ENCODE results near the gene ZNF775. TPM values are rescaled to one million over a fixed set of nuclear protein-coding genes. Genes with fewer than 3 reads are reported as not detected.

The ZNF775 gene
- total RNA-seq, 2 experiments from 2014 or later: 3.9 to 5.1 TPM

DNA sequence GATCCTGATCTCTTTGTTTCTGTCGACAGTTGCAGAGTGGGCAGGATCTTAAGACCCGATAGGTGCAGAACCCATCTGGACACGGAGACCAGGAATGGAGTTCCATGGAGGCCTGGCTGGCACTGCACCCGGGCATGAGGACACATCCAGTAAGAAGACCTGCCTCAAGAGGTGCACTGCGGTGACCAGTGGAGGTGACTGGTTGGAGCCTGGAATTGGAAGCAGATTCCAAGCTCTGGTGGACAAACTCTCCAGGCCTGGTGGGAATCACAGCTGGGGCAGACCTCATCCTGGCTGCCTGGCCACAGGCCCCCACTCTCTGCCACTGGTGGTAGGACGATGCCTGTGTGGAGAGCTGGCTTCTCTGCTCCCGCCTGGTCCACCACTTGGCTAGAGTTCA, 31.0 kb downstream of the ZNF775 start:
- Mint-ChIP-seq H3K36me3 (ENCODE audit: low read depth) (peaks cover 7% of the 10 kb centered on the region), H3K27me3 (no peaks in the 10 kb centered on the region), H3K4me3 (no peak overlapping the region), H3K9me3 (ENCODE audit: low read depth) (no peaks in the 10 kb centered on the region), H3K4me1 (peaks cover 33% of the 10 kb centered on the region), H3K27ac (no peak overlapping the region)
- no peak for ATAC-seq
- ChIA-PET CTCF (interaction anchor here (0.8 kb wide), 2 partner anchors 52 to 616 kb away, joined by 4 read pairs; no protein-coding TSS in a partner anchor), POLR2A (interaction anchor here (0.6 kb wide), 1 partner anchor 1607 kb away, joined by 6 read pairs; no protein-coding TSS in a partner anchor)
- intact Hi-C loops (cut with DNase I, micrococcal nuclease): no loop called here
- DNase-seq: no peak

DNA sequence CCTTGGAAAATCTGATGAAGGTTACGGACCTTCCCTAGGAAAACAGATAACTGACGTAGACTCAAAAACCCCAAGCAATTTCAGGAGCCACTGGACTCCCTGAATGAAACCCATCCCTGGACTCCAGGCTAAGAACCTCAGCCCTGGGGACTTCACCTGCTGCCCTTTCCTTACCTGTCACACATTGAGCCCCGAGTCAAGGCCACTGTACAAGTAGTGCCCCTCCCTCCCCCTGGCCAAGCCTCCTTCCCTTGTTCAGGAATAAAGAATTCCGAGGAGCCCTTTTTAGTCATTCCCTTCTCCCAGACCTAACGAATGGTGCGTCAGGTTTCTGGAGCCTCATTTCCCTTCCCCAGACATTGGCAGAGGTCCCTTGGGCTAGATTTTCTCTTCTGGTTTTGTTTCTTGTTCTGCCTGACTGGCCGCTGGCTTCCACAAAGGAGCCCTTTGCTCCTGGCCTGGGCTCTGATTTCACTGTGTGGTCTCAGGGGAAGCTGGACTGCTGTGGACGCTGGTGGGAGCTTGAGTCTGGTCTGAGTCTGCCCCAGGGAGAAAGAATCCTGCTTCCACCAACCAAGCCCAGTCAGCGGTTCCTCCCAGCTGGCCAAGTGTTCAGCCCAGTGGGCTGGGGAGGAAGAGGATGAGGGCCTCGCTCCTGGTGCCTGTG, 31.7 kb downstream of the ZNF775 start:
- Mint-ChIP-seq H3K27ac (no peak overlapping the region), H3K9me3 (ENCODE audit: low read depth) (no peaks in the 10 kb centered on the region), H3K27me3 (no peaks in the 10 kb centered on the region), H3K4me3 (no peak overlapping the region), H3K36me3 (ENCODE audit: low read depth) (peaks cover 7% of the 10 kb centered on the region), H3K4me1 (peaks cover 29% of the 10 kb centered on the region)
- ATAC-seq (no peak), DNase-seq (no peak)
- ChIA-PET POLR2A (interaction anchor here (0.6 kb wide), 1 partner anchor 368 kb away, joined by 4 read pairs; no protein-coding TSS in a partner anchor), CTCF (interaction anchor here (0.7 to 0.8 kb wide), 2 partner anchors 53 to 67 kb away, joined by 3 to 4 read pairs; no protein-coding TSS in a partner anchor)
- intact Hi-C loops (cut with DNase I, micrococcal nuclease): no loop called here

DNA sequence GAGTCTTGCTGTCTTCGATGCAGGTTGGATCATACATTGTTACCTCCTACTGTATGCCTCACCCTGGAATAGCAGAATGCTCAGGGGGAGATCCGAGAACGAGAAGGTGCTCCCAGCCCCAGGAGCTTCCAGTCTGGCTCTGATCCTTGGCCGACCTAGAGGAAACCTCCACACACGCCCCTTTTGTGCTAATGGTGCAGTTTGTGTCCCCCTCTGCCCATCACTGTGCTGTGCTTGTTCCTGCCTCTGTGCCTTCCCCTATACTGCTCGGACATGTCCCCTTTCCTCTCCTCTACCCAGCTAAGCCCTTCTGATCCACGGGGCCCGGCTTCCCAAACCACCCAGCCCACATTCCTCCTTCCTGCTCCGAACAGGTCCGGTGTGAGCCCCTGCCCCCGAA, 32.5 kb downstream of the ZNF775 start:
- H3K9me3 Mint-ChIP-seq (ENCODE audit: low read depth): no peaks in the 10 kb centered on the region
- intact Hi-C loops (cut with DNase I, micrococcal nuclease): no loop called here
- ATAC-seq: no peak
- H3K27ac Mint-ChIP-seq: no peak overlapping the region
- no peaks in the 10 kb centered on the region for H3K27me3 Mint-ChIP-seq
- POLR2A ChIA-PET: interaction anchor here (0.6 kb wide), 2 partner anchors 35 to 367 kb away, joined by 3 to 4 read pairs; no protein-coding TSS in a partner anchor
- no peak overlapping the region for H3K4me3 Mint-ChIP-seq
- peaks cover 7% of the 10 kb centered on the region for H3K36me3 Mint-ChIP-seq (ENCODE audit: low read depth)
- CTCF ChIA-PET: interaction anchor here (0.7 kb wide), 2 partner anchors 10 to 68 kb away, joined by 3 read pairs; no protein-coding TSS in a partner anchor
- no peak for DNase-seq
- H3K4me1 Mint-ChIP-seq: peaks cover 21% of the 10 kb centered on the region

DNA sequence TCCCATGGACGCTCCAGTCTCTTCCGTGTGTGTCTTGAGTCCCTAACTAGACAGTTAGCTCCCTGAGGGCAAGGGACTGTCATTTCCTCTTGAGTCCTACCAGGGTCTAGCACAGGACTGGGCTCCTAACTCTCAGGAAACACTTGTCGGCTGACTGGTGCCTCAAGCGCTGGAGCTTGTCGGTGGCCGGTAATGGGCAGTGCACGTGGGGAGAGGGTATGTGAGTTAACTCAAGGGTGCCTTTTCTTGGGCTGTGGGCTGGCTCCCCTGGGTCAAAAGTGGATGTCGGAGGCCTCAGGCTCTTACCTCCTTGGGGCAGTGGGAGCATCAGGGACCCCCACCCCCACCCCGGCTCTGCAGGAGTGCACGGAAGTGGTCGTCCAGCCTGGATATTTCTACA, 32.9 kb downstream of the ZNF775 start:
- ATAC-seq (no peak), DNase-seq (no peak)
- ChIA-PET CTCF (interaction anchor here (0.7 kb wide), 1 partner anchor 9 kb away, joined by 3 read pairs; no protein-coding TSS in a partner anchor), POLR2A (no interaction called here)
- Mint-ChIP-seq H3K27me3 (no peaks in the 10 kb centered on the region), H3K4me1 (peaks cover 17% of the 10 kb centered on the region), H3K36me3 (ENCODE audit: low read depth) (peaks cover 5% of the 10 kb centered on the region), H3K27ac (no peak overlapping the region), H3K4me3 (no peak overlapping the region), H3K9me3 (ENCODE audit: low read depth) (no peaks in the 10 kb centered on the region)
- intact Hi-C loops (cut with DNase I, micrococcal nuclease): no loop called here

DNA sequence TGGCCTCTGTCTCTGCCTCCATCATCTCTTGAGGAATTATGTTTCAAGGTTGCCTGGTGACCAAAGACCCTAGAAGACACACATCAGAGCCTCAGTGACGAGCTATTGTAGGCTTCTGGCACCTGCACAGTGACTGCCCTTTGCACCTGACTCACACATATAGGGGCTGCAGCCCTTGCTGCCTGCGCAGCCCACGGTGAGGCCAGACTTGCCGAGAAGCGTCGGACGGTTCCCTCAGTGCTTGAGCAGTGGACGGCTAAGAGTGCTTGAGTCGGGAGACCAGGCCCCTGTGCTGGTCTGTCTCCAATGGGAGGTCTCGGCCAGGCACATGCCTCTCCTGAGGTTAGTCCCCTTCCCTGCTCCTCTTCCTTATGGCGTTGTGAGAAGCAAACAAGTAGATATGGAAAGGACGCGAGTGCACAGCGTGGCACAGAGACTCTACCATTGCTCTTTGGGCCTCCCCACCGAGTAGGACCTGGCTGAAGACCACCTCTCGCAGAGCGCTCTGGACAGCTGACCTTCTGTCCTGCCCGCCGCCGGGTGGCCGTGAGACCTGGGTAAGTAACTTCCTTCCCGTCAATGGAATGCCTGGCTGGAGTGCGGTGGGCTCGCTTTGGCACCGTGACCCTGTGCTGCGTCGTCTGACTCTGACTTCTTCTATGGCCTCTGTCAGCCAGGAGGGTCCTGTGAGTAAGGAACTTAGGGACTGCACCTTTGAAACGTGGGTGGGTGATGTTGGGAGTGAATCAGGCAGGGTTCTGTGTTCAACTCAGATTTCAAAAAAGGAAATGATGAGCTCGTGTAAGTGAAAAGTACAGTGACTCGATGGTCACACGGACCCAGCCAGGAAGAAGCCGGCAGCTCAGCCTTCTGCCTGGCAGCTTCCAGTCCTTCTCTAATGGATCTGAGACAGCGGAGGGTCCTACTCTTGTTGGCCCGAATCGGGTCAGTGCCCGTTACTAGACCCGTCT, 33.7 kb downstream of the ZNF775 start:
- Mint-ChIP-seq H3K4me1 (peaks cover 15% of the 10 kb centered on the region), H3K36me3 (ENCODE audit: low read depth) (peaks cover 4% of the 10 kb centered on the region), H3K4me3 (no peak overlapping the region), H3K27me3 (no peaks in the 10 kb centered on the region), H3K9me3 (ENCODE audit: low read depth) (no peaks in the 10 kb centered on the region), H3K27ac (no peak overlapping the region)
- POLR2A ChIA-PET: no interaction called here
- CTCF ChIA-PET: interaction anchor here (0.7 to 1.5 kb wide), 3 partner anchors 9 to 37 kb away, joined by 3 to 7 read pairs (median 3); no protein-coding TSS in a partner anchor
- peak; percentile 60 for ATAC-seq
- no peak for DNase-seq
- intact Hi-C loops (cut with DNase I, micrococcal nuclease): no loop called here

DNA sequence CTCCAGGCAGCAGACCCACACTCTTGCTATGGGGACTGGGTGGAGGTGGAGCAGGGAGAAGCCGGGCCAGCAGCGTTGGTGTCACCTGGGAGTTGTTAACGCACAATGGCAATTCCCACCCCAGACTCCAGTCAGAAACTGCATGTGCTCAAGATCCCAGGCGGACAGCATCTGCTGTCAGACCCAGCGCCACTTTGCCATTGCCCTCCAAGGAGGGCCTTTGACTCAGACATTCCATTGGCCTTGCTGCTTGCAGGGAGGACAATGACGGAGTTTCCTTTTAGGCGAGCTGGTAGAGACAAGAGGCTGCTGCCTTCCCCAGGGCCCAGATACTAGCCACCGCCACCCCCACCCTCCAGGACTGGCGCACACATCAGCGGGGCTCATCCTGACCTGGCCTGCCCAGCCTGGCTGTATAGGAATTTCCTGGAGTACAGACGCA, 34.5 kb downstream of the ZNF775 start:
- DNase-seq (no peak), ATAC-seq (no peak)
- ChIA-PET CTCF (interaction anchor here (0.8 to 1.5 kb wide), 2 partner anchors 36 to 37 kb away, joined by 3 to 7 read pairs; no protein-coding TSS in a partner anchor), POLR2A (no interaction called here)
- Mint-ChIP-seq H3K27me3 (no peaks in the 10 kb centered on the region), H3K9me3 (ENCODE audit: low read depth) (no peaks in the 10 kb centered on the region), H3K4me3 (no peak overlapping the region), H3K27ac (no peak overlapping the region), H3K4me1 (peaks cover 11% of the 10 kb centered on the region), H3K36me3 (ENCODE audit: low read depth) (peaks cover 4% of the 10 kb centered on the region)
- intact Hi-C loops (cut with DNase I, micrococcal nuclease): no loop called here

DNA sequence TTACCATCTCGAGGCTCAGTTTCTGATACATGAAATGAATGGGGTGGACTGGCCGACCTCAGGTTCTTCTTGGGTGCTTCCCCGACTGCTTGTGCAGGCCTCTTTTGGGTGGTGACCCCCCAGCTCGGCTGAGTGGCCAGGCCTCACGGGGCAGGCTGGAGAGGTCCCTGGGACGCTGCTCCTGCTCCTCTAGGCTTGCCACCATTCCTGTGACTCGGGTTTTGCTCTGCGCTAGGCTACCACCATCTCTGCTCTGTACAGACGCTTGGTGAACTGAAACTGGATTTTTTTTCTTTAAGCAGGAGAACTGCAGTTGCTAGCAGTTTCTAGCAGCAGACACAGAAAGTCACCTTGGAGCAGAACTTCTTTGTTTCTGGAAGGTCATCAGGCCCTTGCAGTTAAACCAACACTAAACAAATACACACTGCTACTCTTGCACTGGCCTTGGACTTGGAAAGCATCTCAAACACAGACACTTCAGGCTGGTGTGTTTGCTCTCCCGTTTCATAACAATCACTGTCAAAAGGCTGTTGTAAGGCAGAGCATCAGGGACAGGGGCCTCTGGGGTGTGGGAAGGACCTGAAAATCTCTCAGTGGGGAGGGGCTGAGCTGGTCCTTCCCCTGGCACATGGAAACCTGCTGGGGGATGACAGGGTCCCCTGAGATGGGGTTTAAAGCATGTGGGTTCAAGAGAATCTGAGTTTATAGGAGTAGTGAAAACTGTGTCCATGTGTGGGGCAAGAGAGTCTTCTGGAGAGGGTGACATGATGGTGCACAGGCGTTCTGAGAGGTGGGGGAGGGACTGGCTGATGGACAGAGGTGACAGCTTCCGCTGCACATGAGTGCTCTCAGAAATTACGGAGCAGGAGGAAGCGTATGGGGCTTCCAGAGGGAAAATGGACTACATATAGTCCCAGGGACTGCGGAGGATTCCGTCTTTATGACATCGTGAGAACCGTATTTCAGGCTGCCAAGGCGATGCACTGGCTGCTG, 36.3 kb downstream of the ZNF775 start:
- H3K4me3 Mint-ChIP-seq: no peak overlapping the region
- no peaks in the 10 kb centered on the region for H3K9me3 Mint-ChIP-seq (ENCODE audit: low read depth)
- intact Hi-C loops (cut with DNase I, micrococcal nuclease): no loop called here
- CTCF ChIA-PET: interaction anchor here (0.8 kb wide), 1 partner anchor 15 kb away, joined by 4 read pairs; no protein-coding TSS in a partner anchor
- ATAC-seq (no peak), DNase-seq (no peak)
- POLR2A ChIA-PET: no interaction called here
- H3K36me3 Mint-ChIP-seq (ENCODE audit: low read depth): no peaks in the 10 kb centered on the region
- no peaks in the 10 kb centered on the region for H3K27me3 Mint-ChIP-seq
- H3K27ac Mint-ChIP-seq: no peak overlapping the region
- peaks cover 9% of the 10 kb centered on the region for H3K4me1 Mint-ChIP-seq

DNA sequence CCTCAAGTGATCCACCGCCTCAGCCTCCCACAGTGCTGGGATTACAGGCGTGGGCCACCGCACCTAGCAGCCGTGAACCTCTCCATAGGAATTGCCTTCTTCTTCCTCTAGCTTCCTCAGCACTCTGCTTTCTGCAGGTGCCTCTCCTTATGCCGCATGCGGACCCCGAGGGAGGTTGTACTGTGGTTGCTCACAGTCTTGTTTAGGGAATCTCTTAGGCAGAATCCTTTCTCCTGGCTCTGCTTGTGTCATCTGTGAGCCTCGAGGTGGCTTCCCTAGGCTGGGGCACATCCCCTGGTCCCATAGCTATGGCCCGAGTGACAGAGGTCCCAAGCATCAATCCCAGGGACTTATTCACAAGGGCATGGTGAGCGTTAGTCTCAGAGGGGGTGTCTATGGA, 38.1 kb downstream of the ZNF775 start:
- ATAC-seq (no peak), DNase-seq (no peak)
- Mint-ChIP-seq H3K27me3 (no peaks in the 10 kb centered on the region), H3K4me1 (peaks cover 14% of the 10 kb centered on the region), H3K36me3 (ENCODE audit: low read depth) (no peaks in the 10 kb centered on the region), H3K9me3 (ENCODE audit: low read depth) (no peaks in the 10 kb centered on the region), H3K4me3 (no peak overlapping the region), H3K27ac (no peak overlapping the region)
- intact Hi-C loops (cut with DNase I, micrococcal nuclease): no loop called here
- CTCF ChIA-PET: interaction anchor here (0.9 to 2.9 kb wide), 2 partner anchors 11 to 55 kb away, joined by 3 to 10 read pairs; no protein-coding TSS in a partner anchor
- POLR2A ChIA-PET: no interaction called here

GRCh38 chr7:150417863-150418262, 38.7 kb downstream of the ZNF775 start:
- no peak overlapping the region for H3K27ac Mint-ChIP-seq
- H3K4me1 Mint-ChIP-seq: peaks cover 14% of the 10 kb centered on the region
- no peaks in the 10 kb centered on the region for H3K36me3 Mint-ChIP-seq (ENCODE audit: low read depth)
- intact Hi-C loops (cut with DNase I, micrococcal nuclease): no loop called here
- ChIA-PET CTCF (interaction anchor here (0.9 to 2.9 kb wide), 3 partner anchors 11 to 96 kb away, joined by 3 to 10 read pairs (median 4); no protein-coding TSS in a partner anchor), POLR2A (no interaction called here)
- no peaks in the 10 kb centered on the region for H3K9me3 Mint-ChIP-seq (ENCODE audit: low read depth)
- DNase-seq: no peak
- no peak overlapping the region for H3K4me3 Mint-ChIP-seq
- no peaks in the 10 kb centered on the region for H3K27me3 Mint-ChIP-seq
- no peak for ATAC-seq

DNA sequence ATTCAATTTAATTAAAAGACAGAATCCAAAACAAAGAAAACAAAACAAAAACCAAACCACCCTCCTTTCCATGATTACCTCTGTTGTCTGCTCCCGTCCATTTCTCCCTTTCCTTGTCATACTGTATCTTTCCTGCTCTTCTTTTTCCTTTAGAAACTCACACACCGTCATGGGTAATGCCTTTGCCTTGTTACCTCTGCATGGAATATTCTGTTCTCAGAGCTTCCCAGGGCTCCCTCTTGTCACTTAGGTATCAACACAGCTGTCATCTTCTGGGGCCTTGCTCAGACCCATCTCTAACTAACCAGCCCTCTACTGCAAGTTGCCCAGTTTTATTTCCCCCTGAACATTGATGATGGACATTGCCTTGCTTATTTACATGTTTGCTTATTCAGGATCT, 41.1 kb downstream of the ZNF775 start:
- POLR2A ChIA-PET: no interaction called here

More for the DNA sequence above, 41.1 kb downstream of the ZNF775 start:
- DNase-seq (no peak), ATAC-seq (no peak)
- CTCF ChIA-PET: interaction anchor here (0.5 to 1.1 kb wide), 2 partner anchors 35 to 657 kb away, joined by 3 to 4 read pairs; no protein-coding TSS in a partner anchor
- no peak overlapping the region for H3K4me3 Mint-ChIP-seq
- intact Hi-C loops (cut with DNase I, micrococcal nuclease): loop anchor here (2.0 to 10.0 kb wide), 3 partner anchors 15 to 365 kb away; a partner anchor contains a TSS
- no peak overlapping the region for H3K27ac Mint-ChIP-seq
- no peaks in the 10 kb centered on the region for H3K36me3 Mint-ChIP-seq (ENCODE audit: low read depth)
- peaks cover 5% of the 10 kb centered on the region for H3K4me1 Mint-ChIP-seq
- no peaks in the 10 kb centered on the region for H3K9me3 Mint-ChIP-seq (ENCODE audit: low read depth)
- no peaks in the 10 kb centered on the region for H3K27me3 Mint-ChIP-seq

Data from activated CD4-positive, alpha-beta T cell treated with anti-CD3 and anti-CD28 coated beads for 36 hours (primary cell).